Measurements from ENCODE around the gene BCL2L13. TPM values are rescaled to one million over a fixed set of nuclear protein-coding genes. Genes with fewer than 3 reads are reported as not detected.

BCL2L13 gene
- total RNA-seq, 1 experiment from 2014 or later = 56.9 TPM

DNA sequence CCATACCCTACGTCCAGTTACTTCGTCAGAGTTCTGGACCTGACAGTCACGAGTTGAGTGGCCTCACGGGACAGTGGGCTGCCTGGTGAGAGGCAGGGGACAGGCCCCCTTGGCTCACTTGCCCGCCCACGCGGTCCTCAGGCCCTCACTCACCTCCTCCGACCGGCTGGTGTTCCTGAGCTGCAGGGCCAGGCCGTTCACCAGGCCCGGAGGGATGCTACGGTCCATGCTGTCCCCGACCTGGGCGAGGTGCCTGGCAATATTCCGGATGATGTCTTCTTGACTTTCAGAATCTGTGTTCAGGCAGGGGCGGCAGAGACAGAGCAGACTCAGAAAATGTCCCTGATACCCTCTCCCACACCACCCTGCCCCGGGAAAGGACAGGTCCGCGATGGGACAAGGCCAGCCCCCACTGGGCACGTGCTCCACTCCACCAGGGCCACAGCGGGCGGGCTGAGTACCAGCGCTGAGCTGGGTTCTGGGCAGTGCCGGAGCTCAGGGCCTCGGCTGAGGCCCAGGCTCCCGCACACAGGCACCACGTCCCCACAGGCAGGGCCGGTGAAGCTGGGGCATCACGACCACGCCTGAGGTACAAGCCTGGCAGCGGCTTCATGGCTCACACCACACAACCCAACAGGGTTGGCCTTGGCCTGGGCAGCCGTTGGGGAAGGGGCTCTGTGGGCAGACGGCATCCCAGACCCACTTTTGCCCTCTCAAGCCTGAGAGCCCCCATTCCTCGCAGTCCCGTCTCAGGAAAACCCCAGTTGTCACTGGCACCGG lies 100.8 kb downstream of the BCL2L13 start:
- Histone ChIP-seq H3K36me3 (ENCODE audit: insufficient read depth, low read length) (peaks cover 6% of the 10 kb centered on the region; the same call in 1 of the 2 replicates), H3K27ac (ENCODE audit: low read length) (no peak overlapping the region), H3K9me3 (ENCODE audit: low read length) (no peaks in the 10 kb centered on the region), H3K27me3 (ENCODE audit: low read length) (no peaks in the 10 kb centered on the region), H3K79me2 (ENCODE audit: low read length) (peaks cover 20% of the 10 kb centered on the region), H3K9ac (ENCODE audit: low read length) (no peak overlapping the region), H3K4me3 (ENCODE audit: low read length) (no peak overlapping the region), H4K20me1 (ENCODE audit: insufficient read depth, low read depth, low read length) (peaks cover 10% of the 10 kb centered on the region; the same call in 1 of the 2 replicates), H3K4me1 (ENCODE audit: low read length) (no peaks in the 10 kb centered on the region), H3K4me2 (ENCODE audit: low read depth, low read length, poor library complexity, severe bottlenecking) (no peak overlapping the region), H3K9me2 (replicated peaks; ENCODE audit: insufficient read depth, low read length) (no peaks in the 10 kb centered on the region), H2AFZ (ENCODE audit: low read length) (no peak overlapping the region)
- no peak for DNase-seq

DNA sequence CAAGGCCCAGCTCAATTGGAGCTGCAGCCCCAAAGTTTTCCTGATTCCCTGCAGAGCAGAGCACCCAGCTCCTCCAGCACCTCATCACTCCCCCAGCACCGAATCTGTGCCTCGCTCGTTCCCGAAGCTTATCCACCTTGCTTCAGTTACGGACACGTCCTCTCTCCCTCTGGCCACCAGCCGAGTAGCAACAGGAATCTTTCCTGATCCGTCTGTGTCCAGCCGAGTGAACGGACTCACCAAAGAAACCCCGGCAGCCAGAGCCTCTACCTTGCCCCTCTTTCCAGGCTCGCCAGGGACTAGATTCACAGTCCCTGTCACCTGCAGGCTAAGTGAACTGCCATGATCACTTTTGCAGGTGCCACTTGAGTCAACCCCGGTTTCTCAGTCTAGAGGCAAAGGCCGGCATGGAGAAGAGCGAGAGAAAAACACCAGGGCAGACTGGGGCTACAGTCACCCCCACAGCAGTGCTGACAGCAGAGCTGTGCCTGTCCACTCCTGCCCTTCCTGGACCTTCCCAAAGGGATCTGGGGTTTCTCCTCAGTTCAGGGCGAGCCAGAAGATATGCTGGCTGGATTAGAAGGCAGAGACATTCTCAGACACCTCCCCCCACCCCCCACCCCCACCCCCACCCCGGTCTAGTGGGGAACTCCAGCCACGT lies 103.4 kb downstream of the BCL2L13 start:
- peaks cover 13% of the 10 kb centered on the region; the same call in 1 of the 2 replicates for H4K20me1 ChIP-seq (ENCODE audit: insufficient read depth, low read depth, low read length)
- no peak overlapping the region for H3K4me3 ChIP-seq (ENCODE audit: low read length)
- H3K4me2 ChIP-seq (ENCODE audit: low read depth, low read length, poor library complexity, severe bottlenecking) = no peak overlapping the region
- H3K79me2 ChIP-seq (ENCODE audit: low read length) = peaks cover 34% of the 10 kb centered on the region
- no peak for DNase-seq
- H3K36me3 ChIP-seq (ENCODE audit: insufficient read depth, low read length) = no peaks in the 10 kb centered on the region
- H3K9me2 ChIP-seq (replicated peaks; ENCODE audit: insufficient read depth, low read length) = no peaks in the 10 kb centered on the region
- H3K9me3 ChIP-seq (ENCODE audit: low read length) = no peaks in the 10 kb centered on the region
- no peak overlapping the region for H3K9ac ChIP-seq (ENCODE audit: low read length)
- no peaks in the 10 kb centered on the region for H3K4me1 ChIP-seq (ENCODE audit: low read length)
- no peak overlapping the region for H2AFZ ChIP-seq (ENCODE audit: low read length)
- no peak overlapping the region for H3K27ac ChIP-seq (ENCODE audit: low read length)
- H3K27me3 ChIP-seq (ENCODE audit: low read length) = no peaks in the 10 kb centered on the region

DNA sequence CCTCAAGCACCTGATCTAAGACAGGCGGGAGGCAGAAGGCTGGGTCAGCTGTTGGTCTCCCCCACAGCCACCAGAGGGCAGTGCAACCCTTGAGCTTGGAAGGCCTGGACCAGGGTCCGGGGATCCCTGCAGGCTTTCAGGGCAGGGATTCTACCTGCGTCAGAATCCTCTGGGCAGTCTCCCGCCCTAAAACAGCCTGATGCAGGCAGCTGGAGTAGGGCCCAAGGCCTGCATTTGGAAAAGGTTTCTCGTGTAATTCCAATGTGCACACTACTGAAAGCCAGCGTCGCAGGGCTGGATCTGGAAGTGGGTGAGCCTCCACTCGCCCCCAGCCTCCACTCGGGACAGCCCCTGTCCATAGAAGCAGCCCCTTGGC lies 104.0 kb downstream of the BCL2L13 start:
- H2AFZ ChIP-seq (ENCODE audit: low read length) = no peak overlapping the region
- H3K4me3 ChIP-seq (ENCODE audit: low read length) = no peak overlapping the region
- peaks cover 37% of the 10 kb centered on the region for H3K79me2 ChIP-seq (ENCODE audit: low read length)
- H3K27ac ChIP-seq (ENCODE audit: low read length) = no peak overlapping the region
- peaks cover 13% of the 10 kb centered on the region; the same call in 1 of the 2 replicates for H4K20me1 ChIP-seq (ENCODE audit: insufficient read depth, low read depth, low read length)
- H3K9ac ChIP-seq (ENCODE audit: low read length) = no peak overlapping the region
- H3K9me2 ChIP-seq (replicated peaks; ENCODE audit: insufficient read depth, low read length) = no peaks in the 10 kb centered on the region
- peak; percentile 88 for DNase-seq
- H3K27me3 ChIP-seq (ENCODE audit: low read length) = no peaks in the 10 kb centered on the region
- H3K36me3 ChIP-seq (ENCODE audit: insufficient read depth, low read length) = no peaks in the 10 kb centered on the region
- H3K4me2 ChIP-seq (ENCODE audit: low read depth, low read length, poor library complexity, severe bottlenecking) = no peak overlapping the region
- H3K9me3 ChIP-seq (ENCODE audit: low read length) = no peaks in the 10 kb centered on the region
- H3K4me1 ChIP-seq (ENCODE audit: low read length) = no peaks in the 10 kb centered on the region

DNA sequence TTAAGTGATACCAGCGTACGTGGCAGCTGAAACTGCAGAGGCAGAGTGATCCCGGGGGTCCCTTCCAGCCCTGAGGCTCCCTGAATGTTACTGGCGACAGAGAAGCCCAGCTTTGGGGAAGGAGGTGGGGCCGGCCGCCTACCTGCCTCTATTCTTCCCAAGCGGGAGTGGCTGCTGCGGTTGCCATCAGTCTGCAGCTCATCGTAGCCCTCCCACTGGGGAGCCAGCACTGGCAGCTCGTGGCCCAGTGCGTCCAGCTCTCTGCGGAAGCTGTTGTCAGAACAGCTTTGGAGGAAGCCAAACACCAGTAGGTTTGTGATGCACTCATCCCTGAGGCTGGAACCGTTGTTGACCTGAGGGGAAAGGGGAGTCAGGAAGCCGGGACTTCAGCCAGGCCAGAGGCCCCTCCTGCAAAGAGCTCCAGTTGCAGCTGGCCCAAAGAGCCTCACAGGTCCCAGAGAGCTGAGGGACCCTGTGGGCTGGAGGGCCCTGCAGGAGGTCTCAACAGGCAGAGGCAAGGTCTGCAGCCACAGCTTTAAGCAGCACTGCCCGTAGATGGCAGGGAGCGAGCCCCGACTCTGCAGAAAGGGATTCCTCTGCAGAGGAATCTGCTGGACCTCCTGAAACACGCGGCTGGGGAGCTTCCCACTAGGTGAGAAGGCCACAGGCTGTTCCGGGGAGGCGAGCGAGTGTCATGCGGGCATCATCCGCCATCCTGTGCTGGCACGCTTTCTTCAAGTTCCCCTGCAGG lies 105.3 kb downstream of the BCL2L13 start:
- Histone ChIP-seq H3K4me1 (ENCODE audit: low read length) (no peaks in the 10 kb centered on the region), H3K4me2 (ENCODE audit: low read depth, low read length, poor library complexity, severe bottlenecking) (no peak overlapping the region), H4K20me1 (ENCODE audit: insufficient read depth, low read depth, low read length) (peaks cover 13% of the 10 kb centered on the region; the same call in 1 of the 2 replicates), H2AFZ (ENCODE audit: low read length) (no peak overlapping the region), H3K27me3 (ENCODE audit: low read length) (no peaks in the 10 kb centered on the region), H3K36me3 (ENCODE audit: insufficient read depth, low read length) (no peaks in the 10 kb centered on the region), H3K4me3 (ENCODE audit: low read length) (no peak overlapping the region), H3K9me2 (replicated peaks; ENCODE audit: insufficient read depth, low read length) (no peaks in the 10 kb centered on the region), H3K27ac (ENCODE audit: low read length) (no peak overlapping the region), H3K9me3 (ENCODE audit: low read length) (no peaks in the 10 kb centered on the region), H3K79me2 (ENCODE audit: low read length) (peaks cover 40% of the 10 kb centered on the region), H3K9ac (ENCODE audit: low read length) (no peak overlapping the region)
- DNase-seq = no peak

DNA sequence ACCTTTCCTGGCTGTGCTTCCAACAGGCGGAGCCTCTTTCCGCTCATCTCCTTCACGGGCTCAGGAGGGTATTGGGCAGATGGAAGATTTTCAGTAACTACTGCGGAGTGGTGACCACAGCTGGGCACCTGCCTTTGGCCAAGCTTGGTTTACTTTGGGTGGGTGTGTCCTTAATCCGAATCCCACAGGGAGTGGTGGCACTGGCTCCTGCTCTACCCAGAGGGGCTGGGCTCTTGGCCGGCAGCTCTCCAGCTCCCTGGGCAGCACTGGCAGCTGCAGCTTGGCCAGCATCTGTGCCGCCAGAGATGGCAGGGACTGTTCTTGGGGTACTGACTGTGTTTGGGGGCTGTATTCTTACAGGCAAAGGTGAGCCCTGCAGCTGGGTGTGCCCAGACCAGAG lies 105.9 kb downstream of the BCL2L13 start:
- Histone ChIP-seq H3K4me2 (ENCODE audit: low read depth, low read length, poor library complexity, severe bottlenecking) (no peak overlapping the region), H3K9ac (ENCODE audit: low read length) (no peak overlapping the region), H3K79me2 (ENCODE audit: low read length) (peaks cover 46% of the 10 kb centered on the region), H3K4me3 (ENCODE audit: low read length) (no peak overlapping the region), H3K27me3 (ENCODE audit: low read length) (no peaks in the 10 kb centered on the region), H3K4me1 (ENCODE audit: low read length) (no peaks in the 10 kb centered on the region), H3K36me3 (ENCODE audit: insufficient read depth, low read length) (no peaks in the 10 kb centered on the region), H4K20me1 (ENCODE audit: insufficient read depth, low read depth, low read length) (peaks cover 13% of the 10 kb centered on the region; the same call in 1 of the 2 replicates), H3K9me3 (ENCODE audit: low read length) (no peaks in the 10 kb centered on the region), H3K27ac (ENCODE audit: low read length) (no peak overlapping the region), H2AFZ (ENCODE audit: low read length) (no peak overlapping the region), H3K9me2 (replicated peaks; ENCODE audit: insufficient read depth, low read length) (no peaks in the 10 kb centered on the region)
- DNase-seq = no peak

DNA sequence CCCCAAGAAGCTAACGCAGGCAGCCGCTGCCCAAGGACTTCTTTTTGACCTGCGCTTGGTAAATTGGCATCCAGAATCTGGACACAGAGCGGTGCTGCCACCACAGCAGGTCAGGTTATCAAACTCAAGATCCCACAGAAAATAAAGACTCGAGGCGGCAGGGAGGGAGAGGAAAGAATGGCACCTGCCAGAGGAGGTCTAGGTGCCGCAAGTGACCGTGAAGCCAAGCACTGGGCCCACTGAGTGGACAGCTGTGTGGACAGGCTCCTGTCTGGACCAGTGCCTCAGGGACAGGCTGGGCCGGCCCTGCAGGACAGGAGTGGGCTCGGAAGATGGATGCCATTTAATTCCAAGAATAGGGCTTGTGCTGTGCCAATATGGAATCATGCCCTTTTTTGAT lies 108.4 kb downstream of the BCL2L13 start:
- no peak overlapping the region for H3K4me3 ChIP-seq (ENCODE audit: low read length)
- H3K36me3 ChIP-seq (ENCODE audit: insufficient read depth, low read length) = no peaks in the 10 kb centered on the region
- H3K9me2 ChIP-seq (replicated peaks; ENCODE audit: insufficient read depth, low read length) = no peaks in the 10 kb centered on the region
- no peak overlapping the region for H3K9ac ChIP-seq (ENCODE audit: low read length)
- H3K27me3 ChIP-seq (ENCODE audit: low read length) = no peaks in the 10 kb centered on the region
- no peak for DNase-seq
- no peaks in the 10 kb centered on the region for H3K4me1 ChIP-seq (ENCODE audit: low read length)
- H3K9me3 ChIP-seq (ENCODE audit: low read length) = no peaks in the 10 kb centered on the region
- H3K4me2 ChIP-seq (ENCODE audit: low read depth, low read length, poor library complexity, severe bottlenecking) = no peak overlapping the region
- H3K27ac ChIP-seq (ENCODE audit: low read length) = no peak overlapping the region
- no peak overlapping the region for H2AFZ ChIP-seq (ENCODE audit: low read length)
- H4K20me1 ChIP-seq (ENCODE audit: insufficient read depth, low read depth, low read length) = peaks cover 10% of the 10 kb centered on the region; the same call in 1 of the 2 replicates
- H3K79me2 ChIP-seq (ENCODE audit: low read length) = peaks cover 53% of the 10 kb centered on the region

DNA sequence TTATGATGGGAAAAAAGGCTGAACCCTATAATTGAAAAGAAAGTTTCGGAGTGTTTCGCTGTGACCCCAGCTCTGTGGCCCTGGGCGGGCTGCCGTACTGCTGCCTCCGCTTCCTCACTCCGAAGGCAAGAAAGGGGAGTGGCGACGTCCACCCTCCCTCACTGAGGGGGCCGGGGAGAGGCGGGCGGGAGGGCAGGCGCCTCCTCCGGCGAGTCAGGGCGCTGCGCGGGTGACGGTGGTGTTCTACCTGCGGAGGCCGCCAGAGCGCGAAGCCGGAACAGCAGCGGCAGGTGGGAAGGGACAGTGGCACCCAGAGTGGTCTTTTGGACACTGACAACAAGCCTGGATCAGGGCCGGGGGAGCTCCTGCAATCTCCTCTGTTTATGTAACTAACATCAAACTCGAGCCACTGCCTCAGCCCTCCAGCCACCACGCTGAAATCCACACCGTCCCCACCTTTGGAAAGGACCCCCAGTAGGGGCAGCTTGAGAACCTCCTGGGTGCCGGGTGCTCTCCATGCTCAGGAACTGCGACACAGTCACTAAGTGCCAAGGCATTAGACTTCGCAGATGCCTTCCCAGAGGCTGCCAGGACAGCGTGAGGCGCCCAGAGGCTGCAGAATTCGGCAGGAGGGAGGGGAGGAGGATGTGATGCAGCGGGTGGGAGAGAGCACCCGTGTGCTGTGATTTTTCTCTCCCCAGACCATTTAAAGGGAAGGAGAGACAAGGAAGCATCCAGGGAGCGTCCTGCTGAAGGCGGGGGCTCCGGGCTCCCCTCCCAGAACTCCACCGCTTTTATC lies 110.2 kb downstream of the BCL2L13 start:
- Histone ChIP-seq H3K9ac (ENCODE audit: low read length) (no peak overlapping the region), H3K27me3 (ENCODE audit: low read length) (no peaks in the 10 kb centered on the region), H3K9me3 (ENCODE audit: low read length) (no peaks in the 10 kb centered on the region), H3K4me2 (ENCODE audit: low read depth, low read length, poor library complexity, severe bottlenecking) (no peak overlapping the region), H3K79me2 (ENCODE audit: low read length) (peaks cover 57% of the 10 kb centered on the region), H4K20me1 (ENCODE audit: insufficient read depth, low read depth, low read length) (0 out of 2 replicates have a peak, but pooled peaks cover 12% of the 10 kb centered on the region), H3K9me2 (replicated peaks; ENCODE audit: insufficient read depth, low read length) (no peaks in the 10 kb centered on the region), H2AFZ (ENCODE audit: low read length) (no peak overlapping the region), H3K4me1 (ENCODE audit: low read length) (no peaks in the 10 kb centered on the region), H3K27ac (ENCODE audit: low read length) (no peak overlapping the region), H3K4me3 (ENCODE audit: low read length) (no peak overlapping the region), H3K36me3 (ENCODE audit: insufficient read depth, low read length) (no peaks in the 10 kb centered on the region)
- DNase-seq = no peak

All from Karpas-422 (cell line).